GM19043 (cell line): ENCODE measurements around the gene ACP4.
"Not testable (repeated sequence)": the region's sequence is repeated elsewhere in the genome, so short reads cannot be mapped to it uniquely, and the experiment has no call there.

Source experiments
- ATAC-seq: cut with Tn5 transposase; IDR thresholded peaks from one replicate; pipeline ENCODE4 v1.9.1; 2021; ENCODE audit warnings: low read depth; ENCODE audit not compliant: unreplicated experiment

Gene ACP4

DNA sequence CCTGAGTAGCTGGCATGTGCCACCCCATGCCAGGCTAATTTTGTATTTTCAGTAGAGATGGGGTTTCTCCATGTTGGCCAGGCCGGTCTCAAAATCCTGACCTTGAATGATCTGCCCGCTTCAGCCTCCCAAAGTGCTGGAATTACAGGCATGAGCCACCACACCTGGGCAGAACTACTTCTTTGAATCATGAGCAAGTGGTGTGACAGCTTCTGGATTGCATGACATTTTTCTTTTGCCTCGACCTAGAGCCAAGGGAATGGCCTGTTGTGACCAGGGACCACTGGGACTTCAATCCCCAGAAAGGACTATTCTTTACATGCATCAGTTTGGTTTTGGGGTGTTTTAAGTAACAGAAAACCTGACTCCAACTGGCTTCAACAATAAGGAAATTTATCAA is 17.3 kb upstream of the ACP4 start:
- not testable (repeated sequence) for ATAC-seq

DNA sequence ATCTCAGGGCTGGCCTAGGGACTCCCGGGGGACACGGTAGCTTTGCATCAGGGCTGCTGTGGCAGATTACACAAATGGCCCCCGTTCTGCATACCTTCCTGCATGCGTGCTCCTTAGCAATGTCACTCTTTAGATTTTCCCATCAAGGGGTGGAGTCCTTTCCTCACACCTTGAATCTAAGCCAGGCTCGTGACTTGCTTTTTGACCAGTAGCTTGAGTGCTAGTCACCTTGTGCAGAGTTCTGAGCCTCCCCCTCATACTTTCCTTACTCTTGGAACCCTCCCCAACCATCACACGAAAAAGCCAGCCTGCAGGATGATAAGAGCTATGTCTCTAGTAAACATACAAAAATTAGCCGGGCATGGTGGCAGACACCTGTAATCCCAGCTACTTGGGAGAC is 16.8 kb upstream of the ACP4 start:
- not testable (repeated sequence) for ATAC-seq

DNA sequence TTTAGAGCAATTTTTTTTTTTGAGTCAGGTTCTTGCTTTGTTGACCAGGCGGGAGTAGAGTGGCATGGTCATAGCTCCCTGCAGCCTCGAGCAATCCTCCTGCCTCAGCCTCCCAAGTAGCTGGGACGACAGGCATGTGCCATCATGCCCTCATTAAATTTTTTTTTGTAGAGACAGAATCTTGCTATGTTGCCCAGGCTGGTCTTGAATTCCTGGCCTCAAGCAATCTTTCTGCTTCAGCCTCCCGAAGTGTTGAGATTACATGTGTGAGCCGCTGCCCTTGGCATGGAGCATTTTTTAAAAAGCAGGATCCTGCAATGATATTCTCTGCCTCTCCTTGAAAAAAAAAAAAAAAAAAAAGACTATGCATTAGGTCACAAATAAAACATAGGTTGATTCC is 14.1 kb upstream of the ACP4 start:
- no peak for ATAC-seq

DNA sequence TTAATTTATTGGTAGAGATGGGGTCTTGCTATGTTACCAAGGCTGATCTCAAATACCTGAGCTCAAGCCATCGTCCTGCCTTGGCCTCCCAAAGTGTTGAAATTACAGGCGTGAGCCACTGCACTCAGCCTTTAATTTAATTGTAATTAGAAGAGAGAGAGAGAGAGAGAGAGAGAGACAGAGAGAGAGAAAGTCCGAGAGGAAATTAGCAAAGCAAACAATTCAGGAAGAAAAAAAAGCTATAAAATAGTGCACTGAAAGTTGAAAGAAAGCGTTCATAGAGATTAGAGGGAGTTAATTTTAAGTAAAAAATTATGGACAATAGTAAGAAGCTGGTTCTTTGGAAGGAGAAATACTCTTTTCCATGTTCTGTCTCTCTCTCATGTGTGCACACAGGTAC is 13.0 kb upstream of the ACP4 start:
- no peak for ATAC-seq

DNA sequence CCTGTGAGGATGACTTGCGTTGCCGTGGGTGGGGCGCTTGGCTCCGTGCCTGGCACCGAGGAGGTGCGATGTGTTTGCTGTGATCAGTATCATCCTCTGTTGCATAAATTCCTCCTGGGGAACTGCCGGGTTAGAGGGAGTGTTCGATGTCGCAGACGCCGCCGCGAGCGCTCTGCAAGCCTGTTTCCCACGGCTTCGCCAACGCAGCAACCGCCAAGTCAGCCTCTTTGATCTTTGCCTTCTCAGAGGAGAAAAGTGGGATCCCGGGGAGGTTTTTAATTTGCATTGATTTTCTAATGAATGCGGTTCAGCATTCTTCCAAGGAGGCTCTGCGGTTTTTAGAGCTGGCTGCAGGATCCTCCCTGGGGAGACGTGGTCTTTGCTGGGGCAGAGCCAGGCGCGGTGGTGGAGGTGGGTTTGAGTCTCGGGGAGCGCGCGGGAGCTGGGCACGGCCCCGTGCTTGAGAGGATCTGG is 12.3 kb upstream of the ACP4 start:
- ATAC-seq, result no peak

DNA sequence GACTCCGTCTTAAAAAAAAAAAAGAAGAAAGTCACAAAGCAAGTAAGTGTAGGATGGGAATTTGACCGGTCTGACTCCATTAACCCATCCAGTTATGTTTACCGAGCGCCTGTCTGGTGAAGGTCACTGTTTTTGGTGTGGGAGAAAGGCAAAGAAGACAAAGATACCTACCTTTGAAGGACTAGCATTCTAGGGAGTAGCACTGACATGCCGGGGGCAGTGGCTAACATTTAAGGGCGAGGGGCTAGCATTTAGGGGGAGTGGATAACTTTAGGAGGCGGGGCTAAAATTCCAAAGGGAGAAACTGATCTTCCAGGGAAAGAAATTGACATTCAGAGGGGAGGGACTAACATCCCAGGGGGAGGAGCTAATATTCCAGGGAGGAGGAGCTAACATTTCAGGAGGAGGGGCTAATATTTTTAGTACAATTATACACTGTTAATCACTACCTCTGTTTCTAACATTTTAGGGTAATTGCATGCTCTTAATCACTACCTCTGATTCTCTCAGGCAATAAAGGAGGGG is 11.2 kb upstream of the ACP4 start:
- no peak for ATAC-seq

DNA sequence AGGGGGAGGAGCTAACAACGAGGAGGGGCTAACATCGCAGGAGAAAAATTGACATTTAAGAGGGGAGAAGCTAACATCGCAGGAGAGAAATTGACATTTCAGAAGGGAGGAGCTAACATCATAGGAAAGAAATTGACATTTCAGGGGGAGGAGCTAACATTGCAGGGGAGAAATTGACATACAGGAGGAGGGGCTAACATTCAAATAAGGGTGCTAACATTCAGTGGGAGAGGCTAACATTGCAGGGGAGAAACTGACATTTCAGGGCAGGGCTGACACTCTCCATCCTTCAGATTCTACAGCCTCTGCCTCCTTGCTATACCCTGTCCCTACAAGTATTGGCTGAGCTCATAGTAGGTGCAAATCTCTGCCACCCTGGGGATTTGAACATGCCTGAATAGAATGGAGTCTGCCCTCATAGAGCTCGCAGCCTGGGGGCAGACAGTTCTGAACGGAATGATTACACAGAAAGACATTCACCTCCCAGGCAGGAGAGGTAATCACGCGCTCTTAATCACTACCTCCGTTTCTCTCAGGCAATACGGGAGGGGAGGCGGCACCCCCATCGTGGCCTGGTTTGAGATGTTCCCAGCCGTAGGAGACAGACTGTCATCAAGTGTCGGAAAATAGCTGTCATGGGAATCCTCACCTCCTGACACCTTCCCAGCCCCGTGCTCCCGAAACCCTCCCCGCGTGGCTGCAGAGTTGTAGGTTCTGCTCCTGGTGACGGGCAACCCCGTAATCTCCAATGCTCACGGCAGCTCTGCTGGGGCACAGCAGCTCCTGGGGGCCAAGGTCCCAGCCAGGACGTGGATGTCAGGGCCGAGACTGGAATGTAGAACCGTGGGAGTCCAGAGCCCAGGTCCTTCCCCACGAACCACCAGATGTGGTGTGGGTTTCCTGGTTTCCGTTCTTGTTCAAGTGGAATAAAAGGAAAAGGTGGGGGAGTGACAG is 10.4 kb upstream of the ACP4 start:
- ATAC-seq, result no peak

DNA sequence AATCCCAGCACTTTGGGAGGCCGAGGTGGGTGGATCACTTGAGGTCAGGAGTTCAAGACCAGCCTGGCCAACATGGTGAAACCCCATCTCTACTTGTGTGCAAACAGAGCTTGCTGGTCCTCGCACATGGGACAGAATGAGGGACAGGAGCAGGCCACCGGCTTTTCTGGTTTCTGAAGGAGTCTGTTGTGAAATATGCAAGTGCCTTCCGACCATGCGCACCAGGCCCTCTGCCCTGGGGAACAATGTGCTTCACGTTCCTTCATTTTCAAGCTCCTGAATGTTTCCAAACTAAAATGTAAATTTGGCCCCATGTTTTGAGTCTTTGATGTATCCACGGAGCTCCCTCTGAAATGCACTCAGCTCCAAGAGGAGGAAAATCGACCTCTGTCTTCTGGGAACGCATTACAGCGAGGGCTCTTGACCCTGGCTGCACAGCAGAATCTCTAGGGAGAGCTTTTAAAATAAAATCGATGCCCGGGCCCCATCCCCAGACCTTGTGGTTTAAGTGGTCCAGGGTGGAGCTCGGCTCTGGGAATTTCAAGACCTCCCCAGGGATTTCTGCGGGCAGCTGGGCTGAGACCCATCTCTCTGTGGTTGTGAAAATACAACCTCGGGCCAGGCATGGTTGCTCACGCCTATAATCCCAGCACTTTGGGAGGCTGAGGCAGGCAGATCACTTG is 9.3 kb upstream of the ACP4 start:
- ATAC-seq, result no peak

DNA sequence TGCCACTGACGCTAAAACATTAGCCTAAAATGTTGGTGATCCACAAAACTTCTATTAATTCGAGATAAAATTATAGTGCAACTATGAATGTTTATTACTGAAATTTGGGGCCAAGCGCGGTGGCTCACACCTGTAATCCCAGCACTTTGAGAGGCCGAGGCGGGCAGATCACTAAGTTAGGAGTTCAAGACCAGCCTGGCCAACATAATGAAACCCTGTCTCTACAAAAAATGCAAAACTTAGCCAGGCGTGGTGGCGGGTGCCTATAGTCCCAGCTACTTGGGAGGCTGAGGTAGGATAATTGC is 6.4 kb upstream of the ACP4 start:
- ATAC-seq, result not testable (repeated sequence)

DNA sequence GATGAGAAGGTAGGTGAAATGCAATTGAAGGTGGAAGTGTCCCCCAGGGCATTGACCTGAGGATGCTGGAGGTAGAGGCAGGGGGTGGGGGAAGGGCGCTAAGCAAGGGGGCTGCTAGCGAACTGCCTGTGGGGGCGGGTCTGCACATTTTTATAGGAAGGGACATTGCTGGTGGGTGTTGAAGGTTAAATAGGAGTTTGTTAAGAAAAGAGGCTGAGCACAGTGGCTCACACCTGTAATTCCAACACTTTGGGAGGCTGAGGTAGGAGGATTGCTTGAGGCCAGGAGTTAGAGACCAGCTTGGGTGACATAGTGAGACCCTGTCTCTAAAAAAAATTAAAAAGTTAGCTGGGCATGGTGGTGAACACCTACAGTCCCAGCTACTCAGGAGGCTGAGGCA is 5.5 kb upstream of the ACP4 start:
- no peak for ATAC-seq

DNA sequence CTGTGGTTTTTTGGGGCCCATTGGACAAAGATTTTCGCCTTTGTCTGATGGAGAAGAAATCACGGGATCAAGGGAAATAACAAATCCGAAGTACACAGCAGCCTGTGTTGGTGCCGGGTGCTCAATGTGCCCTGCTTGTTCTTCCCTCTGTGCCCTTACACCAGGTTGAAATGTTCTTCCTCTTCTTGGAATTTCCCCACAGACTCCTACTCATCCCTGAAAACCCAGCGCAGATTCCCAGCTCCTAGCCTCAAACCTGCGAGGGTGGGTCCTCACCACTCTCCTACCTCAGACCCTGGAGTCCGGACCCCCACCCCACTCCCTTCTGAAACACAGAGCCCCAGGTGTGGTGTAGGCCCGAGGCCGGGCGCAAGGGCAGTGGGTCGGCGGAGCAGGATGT is 4.9 kb upstream of the ACP4 start:
- ATAC-seq, result no peak

DNA sequence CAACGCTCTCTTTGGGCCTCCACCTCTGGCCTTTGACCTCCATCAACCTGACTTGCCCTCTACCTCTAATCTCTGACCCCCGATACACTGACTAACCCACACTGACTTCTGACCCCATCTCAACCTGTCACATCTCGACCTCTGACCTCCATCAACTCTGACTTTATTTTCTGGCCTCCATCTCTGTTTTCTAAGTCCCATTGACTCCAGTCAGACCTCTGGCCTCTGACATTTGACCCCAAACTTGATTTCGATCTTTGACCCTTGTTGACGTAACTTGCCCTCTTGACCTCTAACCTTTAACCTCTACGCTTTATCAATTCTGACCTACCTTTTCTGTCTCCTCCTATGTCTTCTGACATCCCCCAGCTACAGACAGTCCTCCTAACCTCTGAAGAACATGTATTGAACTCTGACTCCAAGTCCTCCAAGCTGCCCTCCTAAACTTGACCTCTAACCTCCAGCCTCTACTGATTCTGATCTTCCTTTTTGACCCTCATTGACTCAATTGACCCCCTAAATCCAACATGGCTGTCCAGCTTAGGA is 780 bp downstream of the ACP4 start:
- no peak for ATAC-seq

DNA sequence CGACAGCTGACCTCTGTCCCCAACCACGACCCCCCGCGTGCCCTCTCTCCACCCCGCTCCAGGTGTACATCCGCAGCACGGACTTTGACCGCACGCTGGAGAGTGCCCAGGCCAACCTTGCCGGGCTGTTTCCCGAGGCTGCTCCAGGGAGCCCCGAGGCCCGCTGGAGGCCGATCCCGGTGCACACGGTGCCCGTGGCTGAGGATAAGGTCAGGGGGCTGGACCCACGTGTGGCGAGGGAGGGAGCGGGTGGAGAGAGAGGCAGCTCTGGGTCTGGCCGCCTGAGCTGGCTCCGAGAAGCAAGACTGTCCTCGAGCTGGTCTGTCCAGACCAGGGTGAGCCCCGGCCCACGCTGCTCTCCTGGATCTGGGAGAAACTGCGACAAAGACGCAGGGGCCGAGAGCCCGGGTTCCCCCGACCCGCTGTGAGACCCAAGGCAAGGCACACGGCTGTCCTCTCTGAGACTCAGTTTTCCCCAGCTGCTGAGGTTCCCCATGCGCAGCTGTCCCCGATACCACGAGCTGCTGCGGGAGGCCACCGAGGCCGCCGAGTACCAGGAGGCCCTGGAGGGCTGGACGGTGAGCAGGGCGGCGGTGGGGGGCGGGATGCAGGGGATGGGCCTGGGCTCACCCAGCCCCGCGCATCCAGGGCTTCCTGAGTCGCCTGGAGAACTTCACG is 1.5 kb downstream of the ACP4 start:
- ATAC-seq, result no peak

DNA sequence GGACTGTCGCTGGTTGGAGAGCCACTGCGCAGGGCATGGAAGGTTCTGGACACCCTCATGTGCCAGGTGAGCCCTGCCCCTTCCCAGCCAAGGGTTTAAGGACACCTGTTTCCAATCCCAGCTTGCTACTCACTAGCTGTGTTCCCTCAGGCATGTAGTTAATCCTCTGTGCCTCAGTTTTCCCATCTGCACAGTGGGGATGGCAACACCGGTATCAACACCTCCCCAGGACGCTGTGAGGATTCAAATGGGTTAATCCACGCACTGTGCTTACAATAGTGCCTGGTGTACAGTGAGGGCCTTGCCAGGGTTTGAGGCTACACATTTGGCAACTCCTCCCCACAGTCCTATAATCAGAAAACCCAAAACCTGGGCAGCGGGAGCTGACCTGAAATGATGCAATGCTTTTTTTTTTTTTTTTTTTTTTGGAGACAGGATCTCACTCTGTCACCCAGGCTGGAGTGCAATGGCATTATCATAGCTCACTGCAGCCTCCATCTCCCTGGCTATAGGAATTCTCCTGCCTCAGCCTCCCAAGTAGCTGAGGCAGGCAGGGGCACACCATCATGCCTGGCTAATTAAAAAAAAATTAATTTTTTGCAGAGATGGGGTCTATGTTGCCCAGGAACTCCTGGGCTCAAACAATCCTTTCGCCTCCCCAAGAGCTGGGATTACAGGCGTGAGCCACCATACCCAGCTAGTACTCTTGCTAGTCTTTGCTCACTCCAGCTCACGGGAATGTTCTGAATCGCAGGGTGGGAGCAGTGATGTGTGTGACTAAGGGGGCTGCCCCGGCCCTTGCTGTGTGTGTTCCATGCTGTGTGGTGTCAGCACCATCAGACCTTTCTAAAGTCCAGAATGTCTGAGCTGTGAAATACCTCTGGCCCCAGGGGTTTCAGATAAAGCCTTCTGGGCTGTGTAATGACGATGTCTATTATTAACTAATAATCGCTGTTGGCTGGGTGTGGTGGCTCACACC is 2.3 kb downstream of the ACP4 start:
- ATAC-seq, result no peak

DNA sequence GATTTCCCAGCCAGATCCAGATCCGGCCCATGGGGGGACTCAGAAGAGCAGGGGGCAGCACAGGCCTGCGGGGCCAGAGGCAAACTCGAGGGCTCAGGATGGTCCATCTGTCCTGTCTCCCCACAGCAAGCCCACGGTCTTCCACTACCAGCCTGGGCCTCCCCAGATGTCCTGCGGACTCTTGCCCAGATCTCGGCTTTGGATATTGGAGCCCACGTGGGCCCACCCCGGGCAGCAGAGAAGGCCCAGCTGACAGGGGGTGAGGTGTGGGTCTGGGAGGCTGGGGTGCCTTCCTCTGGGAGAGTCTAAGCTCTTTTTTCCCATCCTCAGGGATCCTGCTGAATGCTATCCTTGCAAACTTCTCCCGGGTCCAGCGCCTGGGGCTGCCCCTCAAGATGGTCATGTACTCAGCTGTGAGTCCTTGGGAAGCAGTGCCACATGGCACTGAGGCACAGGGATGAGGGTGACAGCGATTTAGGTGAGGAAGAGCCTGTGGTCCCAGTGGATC is 3.4 kb downstream of the ACP4 start:
- ATAC-seq, result no peak

DNA sequence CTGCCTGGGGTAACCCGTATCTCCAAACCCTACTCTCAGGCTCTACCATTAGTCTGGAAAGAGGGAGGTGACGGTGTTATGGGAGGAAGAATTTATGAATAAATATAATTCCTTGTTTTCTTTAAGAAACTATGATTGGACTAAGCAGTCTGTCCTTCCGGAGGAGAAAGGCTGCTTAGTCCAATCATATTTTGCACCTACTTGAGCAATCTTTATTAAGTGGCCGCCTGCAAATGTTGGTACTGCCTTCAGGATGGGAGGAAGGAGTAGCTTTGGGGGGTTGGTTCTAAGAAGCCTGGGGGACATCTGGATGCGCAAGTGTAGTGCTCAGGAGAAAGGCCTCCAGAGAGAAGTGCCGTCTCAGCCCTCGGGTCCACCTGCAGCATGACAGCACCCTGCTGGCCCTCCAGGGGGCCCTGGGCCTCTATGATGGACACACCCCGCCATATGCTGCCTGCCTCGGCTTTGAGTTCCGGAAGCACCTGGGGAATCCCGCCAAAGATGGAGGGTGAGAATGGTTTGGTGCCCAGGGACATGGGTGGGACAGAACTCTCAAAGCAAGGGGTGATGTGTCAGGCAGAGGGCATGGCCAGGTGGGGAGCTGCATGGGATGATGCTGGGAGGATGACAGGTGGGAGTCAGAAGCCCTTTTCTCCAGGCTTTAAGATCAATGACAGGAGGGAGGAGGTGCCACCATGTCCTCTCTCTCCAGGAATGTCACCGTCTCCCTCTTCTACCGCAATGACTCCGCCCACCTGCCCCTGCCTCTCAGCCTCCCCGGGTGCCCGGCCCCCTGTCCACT is 4.1 kb downstream of the ACP4 start:
- ATAC-seq, result no peak

DNA sequence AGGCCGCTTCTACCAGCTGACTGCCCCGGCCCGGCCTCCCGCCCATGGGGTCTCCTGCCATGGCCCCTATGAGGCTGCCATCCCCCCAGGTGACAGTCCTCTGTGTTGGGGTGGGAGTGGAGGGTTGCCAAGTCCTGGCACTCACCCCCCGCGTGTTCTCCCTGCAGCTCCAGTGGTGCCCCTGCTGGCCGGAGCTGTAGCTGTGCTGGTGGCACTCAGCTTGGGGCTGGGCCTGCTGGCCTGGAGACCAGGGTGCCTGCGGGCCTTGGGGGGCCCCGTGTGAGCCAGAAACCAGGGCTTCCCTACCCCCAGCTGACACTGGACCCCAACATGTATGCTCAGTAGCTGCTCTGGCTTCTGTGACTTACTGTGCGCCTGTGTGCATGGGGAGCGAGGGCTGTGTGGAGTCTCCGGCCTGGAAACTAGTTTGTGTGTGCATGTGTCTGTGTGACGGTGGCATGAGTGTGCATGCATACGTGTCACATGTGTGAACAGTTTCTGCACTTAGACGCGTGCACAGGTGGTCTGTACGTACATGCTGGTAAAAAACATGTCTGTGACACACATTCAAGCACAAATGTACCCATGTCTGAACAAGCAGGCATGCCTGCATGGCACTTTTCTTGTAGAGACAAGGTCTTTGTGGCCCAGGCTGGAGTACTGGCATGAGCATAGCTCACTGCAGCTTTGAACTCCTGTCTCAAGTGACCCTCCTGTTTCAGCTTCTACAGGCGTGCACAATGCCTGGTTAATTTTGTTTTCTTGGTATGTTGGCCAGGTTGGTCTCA is 4.9 kb downstream of the ACP4 start:
- no peak for ATAC-seq

DNA sequence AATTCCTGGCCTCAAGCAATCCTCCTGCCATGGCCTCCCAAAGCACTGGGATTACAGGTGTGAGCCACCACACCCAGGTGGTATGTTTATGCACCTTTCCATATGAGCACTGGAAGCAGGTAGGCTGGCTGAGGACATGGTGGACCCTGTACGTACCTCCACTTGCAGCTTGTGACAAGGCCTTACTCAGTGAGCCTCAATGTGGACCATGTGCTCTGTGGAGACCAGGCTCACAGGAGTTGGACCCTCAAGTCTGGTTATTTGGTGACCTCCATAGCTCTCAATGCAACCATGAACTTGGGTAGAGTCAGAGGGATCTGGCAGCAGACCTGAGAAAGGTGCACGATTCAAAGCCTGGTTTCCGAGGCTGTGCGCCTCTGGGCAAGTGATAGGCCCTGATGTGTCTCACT is 5.5 kb downstream of the ACP4 start:
- no peak for ATAC-seq
